H1 (cell line): ENCODE results near the gene LRRN1. TPM values are rescaled to one million over a fixed set of nuclear protein-coding genes. Genes with fewer than 3 reads are reported as not detected.
"Not testable (repeated sequence)": the region's sequence is repeated elsewhere in the genome, so short reads cannot be mapped to it uniquely, and the experiment has no call there.

Experiments used
- CTCF ChIA-PET: fragments of 300-600 bp; sonication (Branson Sonifier 250); formaldehyde crosslinking; loops from one replicate; lab custom pipeline; 2021; ENCODE audit not compliant: partially characterized antibody; lab: Charles Lee
- POLR2A ChIA-PET: fragments of 300-600 bp; sonication (Branson Sonifier 250); formaldehyde crosslinking; loops from one replicate; lab custom pipeline; 2021; ENCODE audit warnings: inconsistent platforms; ENCODE audit not compliant: partially characterized antibody; lab: Charles Lee
- DNase-seq, 2 experiments: peaks; one replicate each; pipeline versions ENCODE4 v3.0.0 to v3.0.0-alpha.2; 2010 to 2022; ENCODE audit warnings: low spot score in 2 of 2, low read depth in 1 of 2, mixed read lengths in 1 of 2
- FAIRE-seq: peaks from 2 replicates; lab custom pipeline; 2011; peaks lifted over from hg19 to GRCh38; lab: Jason Lieb, UNC
- H2AFZ ChIP-seq: 2 replicates; pipeline ENCODE4 v1.8.1; 2012; ENCODE audit warnings: low read length, inconsistent platforms
- H2AK5ac ChIP-seq: 2 replicates; pipeline ENCODE4 v1.6.1; 2013; ENCODE audit warnings: low read depth, low read length
- H2BK120ac ChIP-seq: replicated peaks from 2 replicates; pipeline ENCODE3; 2013; ENCODE audit warnings: low read depth, low read length, inconsistent platforms
- H2BK12ac ChIP-seq: 2 replicates; pipeline ENCODE4 v1.6.1; 2013; ENCODE audit warnings: low read depth, low read length
- H2BK15ac ChIP-seq: 2 replicates; pipeline ENCODE4 v1.6.1; 2013; ENCODE audit warnings: low read length
- H2BK20ac ChIP-seq: 2 replicates; pipeline ENCODE4 v1.6.1; 2013; ENCODE audit warnings: low read length
- H2BK5ac ChIP-seq: 2 replicates; pipeline ENCODE4 v1.6.1; 2013; ENCODE audit warnings: low read depth, low read length
- H3K14ac ChIP-seq: 2 replicates; pipeline ENCODE4 v1.6.1; 2013; ENCODE audit warnings: inconsistent platforms; ENCODE audit not compliant: insufficient read length
- H3K18ac ChIP-seq: 2 replicates; pipeline ENCODE4 v1.6.1; 2013; ENCODE audit warnings: low read length; ENCODE audit errors: extremely low read depth
- H3K23ac ChIP-seq: 2 replicates; pipeline ENCODE4 v1.6.1; 2013; ENCODE audit warnings: inconsistent platforms; ENCODE audit not compliant: insufficient read length
- H3K23me2 ChIP-seq: 2 replicates; pipeline ENCODE4 v1.6.1; 2013; ENCODE audit warnings: low read depth, low read length
- H3K27ac ChIP-seq: 2 replicates; pipeline ENCODE4 v1.6.1; 2011; ENCODE audit warnings: low read depth, low read length, inconsistent platforms
- H3K27me3 ChIP-seq, 4 experiments: replicated peaks in 1 of 4; 1 replicate in 1 of 4; 2 replicates in 3 of 4; pipeline versions ENCODE4 v1.6.1 to v1.8.1; 2011 to 2013; ENCODE audit warnings: low read length in 3 of 4, mild to moderate bottlenecking in 3 of 4, inconsistent platforms in 2 of 4, mixed read lengths in 2 of 4, moderate library complexity in 1 of 4; ENCODE audit not compliant: control insufficient read depth in 3 of 4, insufficient read depth in 3 of 4; ENCODE audit errors: extremely low read depth in 1 of 4
- H3K36me3 ChIP-seq, 4 experiments: 2 replicates each; pipeline versions ENCODE4 v1.6.1 to v1.8.1; 2011 to 2013; ENCODE audit warnings: mild to moderate bottlenecking in 4 of 4, low read length in 3 of 4, moderate library complexity in 2 of 4, control low read depth in 1 of 4, inconsistent platforms in 1 of 4; ENCODE audit not compliant: insufficient read depth in 4 of 4, control insufficient read depth in 2 of 4
- H3K4ac ChIP-seq: replicated peaks from 2 replicates; pipeline ENCODE3; 2013; ENCODE audit warnings: low read length, low read depth, mixed read lengths, inconsistent platforms; ENCODE audit not compliant: insufficient read length
- H3K4me1 ChIP-seq, 4 experiments: replicated peaks in 1 of 4; 1 replicate in 1 of 4; 2 replicates in 3 of 4; pipeline versions ENCODE4 v1.6.1 to v1.8.1; 2011 to 2013; ENCODE audit warnings: low read length in 3 of 4, inconsistent platforms in 2 of 4, mixed read lengths in 1 of 4; ENCODE audit not compliant: insufficient read depth in 4 of 4, control insufficient read depth in 3 of 4
- H3K4me2 ChIP-seq, 2 experiments: 2 replicates each; pipeline versions ENCODE4 v1.6.1 to v1.8.1; 2011 to 2013; ENCODE audit warnings: low read depth in 2 of 2, low read length in 2 of 2, control low read depth in 1 of 2, inconsistent platforms in 1 of 2, mild to moderate bottlenecking in 1 of 2; ENCODE audit not compliant: insufficient read depth in 1 of 2
- H3K4me3 ChIP-seq, 4 experiments: fragments of 200-600, 300-600 bp in 1 of 4; sonication (generic), shearing (Covaris generic), sonication (Bioruptor Twin) in 1 of 4; 2 replicates each; pipeline versions ENCODE4 v1.5.1 to v1.8.1; 2011 to 2016; ENCODE audit warnings: low read length in 4 of 4, low read depth in 3 of 4, control low read depth in 2 of 4, inconsistent platforms in 2 of 4, mild to moderate bottlenecking in 2 of 4, mixed read lengths in 1 of 4, moderate library complexity in 1 of 4; ENCODE audit not compliant: insufficient read depth in 2 of 4; ENCODE audit errors: extremely low read depth in 1 of 4
- H3K56ac ChIP-seq: replicated peaks from 2 replicates; pipeline ENCODE3; 2013; ENCODE audit warnings: low read depth, mild to moderate bottlenecking, mixed read lengths, low read length, inconsistent platforms; ENCODE audit not compliant: insufficient read length
- H3K79me1 ChIP-seq: 2 replicates; pipeline ENCODE4 v1.6.1; 2013; ENCODE audit warnings: low read depth, low read length, control low read depth
- H3K79me2 ChIP-seq, 2 experiments: 2 replicates each; pipeline versions ENCODE4 v1.6.1 to v1.8.1; 2012 to 2013; ENCODE audit warnings: low read length in 2 of 2, mild to moderate bottlenecking in 2 of 2, inconsistent platforms in 1 of 2; ENCODE audit not compliant: insufficient read depth in 2 of 2, control insufficient read depth in 1 of 2
- H3K9ac ChIP-seq, 4 experiments: replicated peaks in 1 of 4; 1 replicate in 1 of 4; 2 replicates in 3 of 4; pipeline versions ENCODE4 v1.6.1 to v1.8.1; 2011 to 2013; ENCODE audit warnings: low read depth in 3 of 4, low read length in 3 of 4, control low read depth in 2 of 4, mild to moderate bottlenecking in 2 of 4, moderate library complexity in 2 of 4, inconsistent platforms in 1 of 4; ENCODE audit errors: extremely low read depth in 1 of 4
- H3K9me3 ChIP-seq, 2 experiments: 2 replicates each; pipeline versions ENCODE4 v1.6.1 to v1.8.1; 2012 to 2013; ENCODE audit warnings: mild to moderate bottlenecking in 2 of 2, moderate library complexity in 2 of 2, control low read depth in 1 of 2, inconsistent platforms in 1 of 2, low read depth in 1 of 2, low read length in 1 of 2, mixed read lengths in 1 of 2; ENCODE audit not compliant: insufficient read depth in 2 of 2
- H4K20me1 ChIP-seq, 2 experiments: replicated peaks in 1 of 2; 2 replicates each; pipeline versions ENCODE3 to v1.8.1; 2011 to 2013; ENCODE audit warnings: inconsistent platforms in 2 of 2, low read length in 2 of 2, mild to moderate bottlenecking in 1 of 2; ENCODE audit not compliant: insufficient read depth in 2 of 2, control insufficient read depth in 1 of 2
- H4K5ac ChIP-seq: 2 replicates; pipeline ENCODE4 v1.6.1; 2013; ENCODE audit warnings: low read length, low read depth, mixed read lengths, inconsistent platforms; ENCODE audit not compliant: insufficient read length
- H4K8ac ChIP-seq: 2 replicates; pipeline ENCODE4 v1.8.0; 2013; ENCODE audit warnings: mild to moderate bottlenecking, moderate library complexity, low read length, inconsistent platforms; ENCODE audit not compliant: insufficient read depth; ENCODE audit errors: extremely low read depth
- H4K91ac ChIP-seq: replicated peaks from 2 replicates; pipeline ENCODE3; 2013; ENCODE audit warnings: low read length, mixed read lengths, inconsistent platforms; ENCODE audit not compliant: insufficient read length
- polyA plus RNA-seq, 7 experiments: library from polyadenylated mRNA; depleted of rRNA in 3 of 7; stranded (reverse) in 5 of 7; unstranded in 2 of 7; fragments of >200 nt in 5 of 7; fragments of 200-250 nt in 2 of 7; gene quantifications; 1 replicate in 5 of 7; 2 replicates in 1 of 7; 4 replicates in 1 of 7; pipeline versions ENCODE4 v1.2.1 to v1.2.3, GENCODE V29; 2011 to 2013; ENCODE audit warnings: missing spikeins in 2 of 7, mixed read lengths in 2 of 7
- total RNA-seq: library from RNA; stranded (reverse); fragmentation: NEBNext Ultra II Directional; extraction: Animal tissue kit (Norgen Biotek cat#: 25700); gene quantifications from 2 replicates; pipeline ENCODE4 v1.2.1, GENCODE V29; 2021

LRRN1 gene
- total and polyA plus RNA-seq, 2 of the 8 experiments (the other 6 are each of a cell fraction or from before 2014, with no cell fraction given), result 159 to 199 TPM

DNA sequence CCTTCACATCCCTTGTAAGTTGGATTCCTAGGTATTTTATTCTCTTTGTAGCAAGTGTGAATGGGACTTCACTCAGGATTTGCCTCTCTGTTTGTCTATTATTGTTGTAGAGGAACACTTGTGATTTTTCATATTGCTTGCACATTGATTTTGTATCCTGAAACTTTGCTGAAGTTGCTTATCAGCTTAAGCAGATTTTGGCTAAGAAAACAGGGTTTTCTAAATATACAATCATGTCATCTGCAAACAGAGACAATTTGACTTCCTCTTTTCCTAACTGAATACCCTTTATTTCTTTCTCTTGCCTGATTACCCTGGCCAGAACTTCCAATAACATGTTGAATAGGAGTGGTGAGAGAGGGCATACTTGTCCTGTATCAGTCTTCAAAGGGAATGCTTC, 88.1 kb downstream of the LRRN1 start:
- H3K4me2 ChIP-seq, H2AFZ ChIP-seq, H2BK15ac ChIP-seq, H3K23ac ChIP-seq, H3K56ac ChIP-seq, H3K9ac ChIP-seq, H3K36me3 ChIP-seq, H2AK5ac ChIP-seq, POLR2A ChIA-PET, H3K79me2 ChIP-seq, H3K14ac ChIP-seq, H2BK120ac ChIP-seq, H3K27me3 ChIP-seq, H3K9me3 ChIP-seq, CTCF ChIA-PET, H3K79me1 ChIP-seq, DNase-seq, H2BK5ac ChIP-seq, H3K23me2 ChIP-seq, H4K5ac ChIP-seq, H4K8ac ChIP-seq, H3K4me1 ChIP-seq, H3K18ac ChIP-seq, H3K4ac ChIP-seq, H4K20me1 ChIP-seq, H3K4me3 ChIP-seq, FAIRE-seq, H2BK12ac ChIP-seq, H2BK20ac ChIP-seq, H3K27ac ChIP-seq, H4K91ac ChIP-seq: not testable (repeated sequence)
